H9 (cell line): Measurements from ENCODE around the gene FCRLA. TPM values are rescaled to one million over a fixed set of nuclear protein-coding genes. Genes with fewer than 3 reads are reported as not detected.

Source experiments
- DNase-seq: peaks from one replicate; pipeline ENCODE4 v3.0.0-alpha.2; 2017
- H2AFZ ChIP-seq: one replicate; pipeline ENCODE4 v1.6.1; 2013; ENCODE audit warnings: mild to moderate bottlenecking, low read length, control low read depth, moderate library complexity
- H2AK5ac ChIP-seq: 2 replicates; pipeline ENCODE4 v1.6.1; 2013; ENCODE audit warnings: low read length, control low read depth, mixed read lengths; ENCODE audit not compliant: insufficient read length
- H2BK120ac ChIP-seq: one replicate; pipeline ENCODE4 v1.6.1; 2013; ENCODE audit warnings: low read depth, mild to moderate bottlenecking, low read length, control low read depth, inconsistent platforms; ENCODE audit not compliant: poor library complexity, severe bottlenecking
- H2BK12ac ChIP-seq: 2 replicates; pipeline ENCODE4 v1.6.1; 2013; ENCODE audit warnings: low read length, control low read depth, mixed read lengths, low read depth; ENCODE audit not compliant: insufficient read length
- H2BK15ac ChIP-seq: 2 replicates; pipeline ENCODE4 v1.6.1; 2013; ENCODE audit warnings: low read depth, low read length, control low read depth
- H2BK20ac ChIP-seq: one replicate; pipeline ENCODE4 v1.6.1; 2013; ENCODE audit warnings: low read depth, mild to moderate bottlenecking, low read length, control low read depth, inconsistent platforms; ENCODE audit not compliant: poor library complexity, severe bottlenecking
- H2BK5ac ChIP-seq: 2 replicates; pipeline ENCODE4 v1.6.1; 2013; ENCODE audit warnings: low read length, control low read depth, mixed read lengths; ENCODE audit not compliant: insufficient read length
- H3K14ac ChIP-seq: 2 replicates; pipeline ENCODE4 v1.6.1; 2013; ENCODE audit warnings: low read length, control low read depth; ENCODE audit not compliant: insufficient read depth
- H3K18ac ChIP-seq: 2 replicates; pipeline ENCODE4 v1.6.1; 2013; ENCODE audit warnings: low read depth, mild to moderate bottlenecking, mixed read lengths, low read length, control low read depth; ENCODE audit not compliant: insufficient read length
- H3K23ac ChIP-seq: 2 replicates; pipeline ENCODE4 v1.6.1; 2013; ENCODE audit warnings: low read length, control low read depth, mixed read lengths, low read depth; ENCODE audit not compliant: insufficient read length
- H3K23me2 ChIP-seq: 2 replicates; pipeline ENCODE4 v1.6.1; 2013; ENCODE audit warnings: low read depth, mild to moderate bottlenecking, mixed read lengths, low read length, control low read depth; ENCODE audit not compliant: insufficient read length, poor library complexity, severe bottlenecking
- H3K27ac ChIP-seq: 2 replicates; pipeline ENCODE4 v1.5.1; 2013; ENCODE audit warnings: low read length, control low read depth, mixed read lengths, low read depth; ENCODE audit not compliant: insufficient read length
- H3K27me3 ChIP-seq: 2 replicates; pipeline ENCODE4 v1.6.1; 2013; ENCODE audit warnings: low read length, control low read depth, inconsistent platforms; ENCODE audit not compliant: insufficient read depth
- H3K4ac ChIP-seq: 2 replicates; pipeline ENCODE4 v1.6.1; 2013; ENCODE audit warnings: low read depth, mild to moderate bottlenecking, control low read depth, inconsistent platforms, low read length, moderate library complexity
- H3K4me1 ChIP-seq: 2 replicates; pipeline ENCODE4 v1.6.1; 2013; ENCODE audit warnings: low read length, control low read depth, inconsistent platforms; ENCODE audit not compliant: insufficient read depth
- H3K4me2 ChIP-seq: 2 replicates; pipeline ENCODE4 v1.6.1; 2013; ENCODE audit warnings: low read length, control low read depth, mixed read lengths; ENCODE audit not compliant: insufficient read length, insufficient read depth
- H3K56ac ChIP-seq: 2 replicates; pipeline ENCODE4 v1.6.1; 2013; ENCODE audit warnings: low read depth, mild to moderate bottlenecking, mixed read lengths, low read length, control low read depth; ENCODE audit not compliant: insufficient read length
- H3K79me1 ChIP-seq: 2 replicates; pipeline ENCODE4 v1.6.1; 2013; ENCODE audit warnings: low read depth, mild to moderate bottlenecking, moderate library complexity, low read length, control low read depth, inconsistent platforms; ENCODE audit not compliant: insufficient read depth, poor library complexity, severe bottlenecking
- H3K79me2 ChIP-seq: 2 replicates; pipeline ENCODE4 v1.6.1; 2013; ENCODE audit warnings: low read length, control low read depth, inconsistent platforms; ENCODE audit not compliant: insufficient read depth
- H3K9ac ChIP-seq: 2 replicates; pipeline ENCODE4 v1.6.1; 2013; ENCODE audit warnings: low read length, control low read depth, mixed read lengths; ENCODE audit not compliant: insufficient read length; ENCODE audit errors: extremely low read depth
- H3K9me3 ChIP-seq: one replicate; pipeline ENCODE4 v1.6.1; 2013; ENCODE audit warnings: low read depth, low read length, inconsistent platforms; ENCODE audit not compliant: control insufficient read depth
- H3T11ph ChIP-seq: one replicate; pipeline ENCODE4 v1.6.1; 2013; ENCODE audit warnings: mild to moderate bottlenecking, low read length, control low read depth, inconsistent platforms
- H4K20me1 ChIP-seq: one replicate; pipeline ENCODE4 v1.6.1; 2013; ENCODE audit not compliant: control insufficient read depth, insufficient read length, insufficient read depth
- H4K5ac ChIP-seq: 2 replicates; pipeline ENCODE4 v1.6.1; 2013; ENCODE audit warnings: low read depth, mild to moderate bottlenecking, mixed read lengths, low read length, control low read depth; ENCODE audit not compliant: insufficient read length
- H4K8ac ChIP-seq: replicated peaks from 2 replicates; pipeline ENCODE4 v1.6.1; 2013; ENCODE audit warnings: low read length, control low read depth, mixed read lengths, low read depth; ENCODE audit not compliant: insufficient read length
- H4K91ac ChIP-seq: 2 replicates; pipeline ENCODE4 v1.6.1; 2013; ENCODE audit warnings: low read depth, mild to moderate bottlenecking, moderate library complexity, mixed read lengths, low read length, control low read depth; ENCODE audit not compliant: insufficient read length
- H3K27ac Mint-ChIP-seq, 3 experiments: 2 replicates in 2 of 3; 3 replicates in 1 of 3; pipeline ENCODE4 v1.8.0; 2020 to 2021; ENCODE audit warnings: mixed read lengths in 3 of 3, mild to moderate bottlenecking in 1 of 3, moderate library complexity in 1 of 3
- H3K27me3 Mint-ChIP-seq: 2 replicates; pipeline ENCODE4 v1.8.0; 2021; ENCODE audit warnings: low read depth, mild to moderate bottlenecking, moderate library complexity, mixed read lengths
- H3K36me3 Mint-ChIP-seq, 3 experiments: 2 replicates in 2 of 3; 3 replicates in 1 of 3; pipeline ENCODE4 v1.8.0; 2020 to 2021; ENCODE audit warnings: low read depth in 3 of 3, mixed read lengths in 3 of 3; ENCODE audit not compliant: insufficient read depth in 1 of 3
- H3K4me1 Mint-ChIP-seq, 2 experiments: 2 replicates each; pipeline ENCODE4 v1.8.0; 2020; ENCODE audit warnings: mixed read lengths in 2 of 2
- H3K4me3 Mint-ChIP-seq, 2 experiments: 2 replicates in 1 of 2; 3 replicates in 1 of 2; pipeline ENCODE4 v1.8.0; 2020 to 2021; ENCODE audit warnings: mild to moderate bottlenecking in 2 of 2, mixed read lengths in 2 of 2, moderate library complexity in 1 of 2
- H3K9me3 Mint-ChIP-seq, 2 experiments: 2 replicates in 1 of 2; 3 replicates in 1 of 2; pipeline ENCODE4 v1.8.0; 2020; ENCODE audit warnings: mild to moderate bottlenecking in 2 of 2, mixed read lengths in 2 of 2, moderate library complexity in 1 of 2
- WGBS: extraction: QIAGEN DNeasy Blood & Tissue Kit; methylation state at CpG from one replicate; pipeline ENCODE4 v1.1.7; 2013; ENCODE audit warnings: missing lambda C conversion rate, low lambda C conversion rate, mixed read lengths; ENCODE audit not compliant: insufficient read length; ENCODE audit errors: extremely low coverage; 5-methylcytosine and 5-hydroxymethylcytosine counted together
- total RNA-seq: library from RNA; stranded (reverse); gene quantifications from 2 replicates; pipeline ENCODE4 v1.2.1, GENCODE V29; 2021
- TF ChIP-seq, protein P1 (sequence below): fragments of 200-600 bp; sonication (generic); conservative IDR thresholded peaks from 3 replicates; pipeline ENCODE4 v1.8.0; 2021; ENCODE audit warnings: antibody characterized with exemption, mild to moderate bottlenecking

The FCRLA gene
- total RNA-seq, 1 experiment from 2014 or later = not detected

DNA sequence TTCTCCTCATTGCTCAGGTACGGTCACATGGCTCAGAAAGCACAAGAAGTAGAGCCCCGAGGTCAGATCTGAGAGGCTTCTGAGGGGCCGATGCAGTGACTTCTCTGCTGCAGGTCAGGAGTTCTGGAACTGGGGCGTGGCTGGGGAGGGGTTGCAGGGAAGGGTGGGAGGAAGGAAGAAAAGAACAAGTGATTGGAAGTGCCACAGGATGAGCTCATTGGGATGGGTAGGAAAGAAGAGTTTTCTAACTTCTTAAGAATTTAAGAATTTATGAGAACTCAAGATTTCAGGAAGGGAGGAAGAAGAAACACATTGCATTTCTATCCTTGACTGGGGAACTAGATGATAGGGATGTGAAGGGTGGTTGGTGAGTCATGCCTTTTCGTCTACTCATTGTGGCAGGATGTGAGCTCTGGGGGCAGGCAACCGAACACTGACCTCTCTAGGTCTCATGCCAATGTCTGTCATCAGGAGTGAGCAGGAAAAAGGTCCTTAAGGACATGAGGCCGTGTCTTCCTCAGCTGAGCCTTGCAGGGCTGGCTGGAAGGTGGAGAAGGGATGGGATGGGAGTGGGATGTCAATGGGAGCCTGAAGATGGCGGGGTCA lies 14.8 kb downstream of the FCRLA start:
- Histone ChIP-seq H2BK120ac (no peak overlapping the region), H3K23me2 (peaks cover 9% of the 10 kb centered on the region), H3K4ac (no peak overlapping the region), H3K27ac (no peak overlapping the region), H4K91ac (no peak overlapping the region), H4K20me1 (no peaks in the 10 kb centered on the region), H3K27me3 (peaks cover 14% of the 10 kb centered on the region; the same call in 1 of the 2 replicates), H3K9ac (no peak overlapping the region), H2BK12ac (no peak overlapping the region), H2AFZ (no peak overlapping the region), H3T11ph (no peak overlapping the region), H3K9me3 (no peaks in the 10 kb centered on the region), H3K79me1 (no peaks in the 10 kb centered on the region), H3K23ac (no peak overlapping the region), H2BK5ac (no peak overlapping the region), H3K79me2 (no peaks in the 10 kb centered on the region), H4K8ac (no peak overlapping the region), H2BK20ac (no peak overlapping the region), H3K14ac (no peak overlapping the region), H2AK5ac (no peak overlapping the region), H2BK15ac (no peak overlapping the region), H3K18ac (no peak overlapping the region), H4K5ac (no peak overlapping the region), H3K4me1 (no peaks in the 10 kb centered on the region), H3K4me2 (no peak overlapping the region), H3K56ac (no peak overlapping the region)
- no peak overlapping the region; a peak in 1 of 5 replicates for H3K4me3 Mint-ChIP-seq
- H3K9me3 Mint-ChIP-seq = no peaks in the 10 kb centered on the region; a peak in 1 of 5 replicates
- no CpG with 5 or more reads among the region's 8 CpGs for WGBS
- peaks cover 60% of the 10 kb centered on the region for H3K27me3 Mint-ChIP-seq
- H3K36me3 Mint-ChIP-seq = peaks cover 0 to 2% (median 0%) of the 10 kb centered on the region in 3 experiments; a peak in 2 of 7 replicates
- TF ChIP-seq, protein P1, sequence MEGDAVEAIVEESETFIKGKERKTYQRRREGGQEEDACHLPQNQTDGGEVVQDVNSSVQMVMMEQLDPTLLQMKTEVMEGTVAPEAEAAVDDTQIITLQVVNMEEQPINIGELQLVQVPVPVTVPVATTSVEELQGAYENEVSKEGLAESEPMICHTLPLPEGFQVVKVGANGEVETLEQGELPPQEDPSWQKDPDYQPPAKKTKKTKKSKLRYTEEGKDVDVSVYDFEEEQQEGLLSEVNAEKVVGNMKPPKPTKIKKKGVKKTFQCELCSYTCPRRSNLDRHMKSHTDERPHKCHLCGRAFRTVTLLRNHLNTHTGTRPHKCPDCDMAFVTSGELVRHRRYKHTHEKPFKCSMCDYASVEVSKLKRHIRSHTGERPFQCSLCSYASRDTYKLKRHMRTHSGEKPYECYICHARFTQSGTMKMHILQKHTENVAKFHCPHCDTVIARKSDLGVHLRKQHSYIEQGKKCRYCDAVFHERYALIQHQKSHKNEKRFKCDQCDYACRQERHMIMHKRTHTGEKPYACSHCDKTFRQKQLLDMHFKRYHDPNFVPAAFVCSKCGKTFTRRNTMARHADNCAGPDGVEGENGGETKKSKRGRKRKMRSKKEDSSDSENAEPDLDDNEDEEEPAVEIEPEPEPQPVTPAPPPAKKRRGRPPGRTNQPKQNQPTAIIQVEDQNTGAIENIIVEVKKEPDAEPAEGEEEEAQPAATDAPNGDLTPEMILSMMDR = no peak
- H3K4me1 Mint-ChIP-seq = peaks cover 5 to 9% of the 10 kb centered on the region in 2 experiments
- H3K27ac Mint-ChIP-seq = no peak overlapping the region
- DNase-seq = no peak
